CD14-positive monocyte (primary cell): ENCODE measurements around the gene GRIK3. TPM values are rescaled to one million over a fixed set of nuclear protein-coding genes. Genes with fewer than 3 reads are reported as not detected.

Source experiments
- DNase-seq, 3 donors: peaks; one replicate each; pipeline ENCODE4 v3.0.0-alpha.2; 2011 to 2022
- H2AFZ ChIP-seq: 2 replicates; pipeline ENCODE4 v1.6.0; 2012; ENCODE audit warnings: mild to moderate bottlenecking, low read depth, low read length, inconsistent platforms; ENCODE audit not compliant: insufficient read depth, poor library complexity, severe bottlenecking
- H3K27ac ChIP-seq, 2 donors: 1 replicate in 1 of 2; 2 replicates in 1 of 2; pipeline ENCODE4 v1.5.1; 2012 to 2013; ENCODE audit warnings: low read length in 2 of 2, control low read depth in 1 of 2, inconsistent platforms in 1 of 2, low read depth in 1 of 2, mild to moderate bottlenecking in 1 of 2
- H3K27me3 ChIP-seq, 2 donors: one replicate each; pipeline versions ENCODE4 v1.6.0 to v1.6.1; 2011 to 2013; ENCODE audit warnings: low read length in 2 of 2; ENCODE audit not compliant: control insufficient read depth in 2 of 2, insufficient read depth in 2 of 2
- H3K36me3 ChIP-seq, 2 donors: replicated peaks in 1 of 2; 1 replicate in 1 of 2; 2 replicates in 1 of 2; pipeline versions ENCODE4 v1.5.1 to v1.6.1; 2012 to 2013; ENCODE audit warnings: low read length in 2 of 2, control low read depth in 1 of 2, inconsistent platforms in 1 of 2, mild to moderate bottlenecking in 1 of 2; ENCODE audit not compliant: insufficient read depth in 2 of 2, control insufficient read depth in 1 of 2
- H3K4me1 ChIP-seq, 2 donors: 1 replicate in 1 of 2; 2 replicates in 1 of 2; pipeline versions ENCODE4 v1.5.1 to v1.6.1; 2012 to 2013; ENCODE audit warnings: low read length in 2 of 2, control low read depth in 1 of 2, inconsistent platforms in 1 of 2, mild to moderate bottlenecking in 1 of 2, moderate library complexity in 1 of 2; ENCODE audit not compliant: insufficient read depth in 2 of 2, control insufficient read depth in 1 of 2
- H3K4me2 ChIP-seq: replicated peaks from 2 replicates; pipeline ENCODE3; 2012; ENCODE audit warnings: low read length, moderate library complexity, mild to moderate bottlenecking; ENCODE audit not compliant: poor library complexity, severe bottlenecking; ENCODE audit errors: extremely low read depth
- H3K4me3 ChIP-seq, 3 experiments: fragments of 200-600 bp in 1 of 3; sonication (generic) in 1 of 3; replicated peaks in 1 of 3; 1 replicate in 2 of 3; 2 replicates in 1 of 3; pipeline ENCODE4 v1.5.1; 2011 to 2013; ENCODE audit warnings: low read length in 3 of 3, mild to moderate bottlenecking in 3 of 3, control low read depth in 2 of 3, low read depth in 2 of 3, inconsistent platforms in 1 of 3, moderate library complexity in 1 of 3
- H3K79me2 ChIP-seq: 2 replicates; pipeline ENCODE4 v1.6.0; 2012; ENCODE audit warnings: mild to moderate bottlenecking, control low read depth, inconsistent platforms, low read length, moderate library complexity; ENCODE audit not compliant: insufficient read depth
- H3K9ac ChIP-seq: 2 replicates; pipeline ENCODE4 v1.6.0; 2017; ENCODE audit warnings: low read length, mild to moderate bottlenecking; ENCODE audit not compliant: insufficient read depth, poor library complexity, severe bottlenecking
- H3K9me3 ChIP-seq, 2 donors: replicated peaks in 1 of 2; 1 replicate in 1 of 2; 2 replicates in 1 of 2; pipeline versions ENCODE4 v1.5.1 to v1.6.1; 2012 to 2013; ENCODE audit warnings: low read length in 2 of 2, control low read depth in 1 of 2; ENCODE audit not compliant: control insufficient read depth in 1 of 2, insufficient read depth in 1 of 2
- H4K20me1 ChIP-seq: 2 replicates; pipeline ENCODE4 v1.6.0; 2012; ENCODE audit warnings: mild to moderate bottlenecking, low read length, control low read depth, moderate library complexity; ENCODE audit not compliant: insufficient read depth
- H3K27ac Mint-ChIP-seq, 7 donors: one replicate each; pipeline ENCODE4 v1.8.0; 2020; ENCODE audit warnings: mild to moderate bottlenecking in 7 of 7, mixed read lengths in 7 of 7, moderate library complexity in 6 of 7, inconsistent platforms in 2 of 7
- H3K27me3 Mint-ChIP-seq, 3 donors: one replicate each; pipeline ENCODE4 v1.8.0; 2021 to 2022; ENCODE audit warnings: low read depth in 3 of 3, mild to moderate bottlenecking in 3 of 3, mixed read lengths in 3 of 3, moderate library complexity in 3 of 3, inconsistent platforms in 1 of 3
- H3K36me3 Mint-ChIP-seq, 2 donors: one replicate each; pipeline ENCODE4 v1.8.0; 2020; ENCODE audit warnings: mixed read lengths in 2 of 2, inconsistent platforms in 1 of 2, mild to moderate bottlenecking in 1 of 2
- H3K4me1 Mint-ChIP-seq: one replicate; pipeline ENCODE4 v1.8.0; 2020; ENCODE audit warnings: mild to moderate bottlenecking, mixed read lengths
- H3K4me3 Mint-ChIP-seq, 2 donors: one replicate each; pipeline ENCODE4 v1.8.0; 2020; ENCODE audit warnings: mild to moderate bottlenecking in 2 of 2, mixed read lengths in 2 of 2, moderate library complexity in 1 of 2
- H3K9me3 Mint-ChIP-seq, 7 donors: one replicate each; pipeline ENCODE4 v1.8.0; 2020 to 2022; ENCODE audit warnings: mixed read lengths in 7 of 7, mild to moderate bottlenecking in 6 of 7, moderate library complexity in 6 of 7, inconsistent platforms in 2 of 7
- WGBS: methylation state at CpG from one replicate; pipeline ENCODE4 v1.1.5; 2013; ENCODE audit warnings: missing lambda C conversion rate; ENCODE audit not compliant: insufficient coverage; 5-methylcytosine and 5-hydroxymethylcytosine counted together
- intact Hi-C, 2 donors: fragments of 100-400 bp; cut with micrococcal nuclease; formaldehyde crosslinking; loops; one replicate each; pipeline versions ENCODE4 v1.15.0 to v1.15.1; 2023
- polyA plus RNA-seq, 3 donors: library from polyadenylated mRNA; depleted of rRNA in 1 of 3; unstranded in 2 of 3; stranded (reverse) in 1 of 3; fragments of 300-500 nt in 2 of 3; fragments of >200 nt in 1 of 3; fragmentation: Illumina TruSeq in 2 of 3; gene quantifications; 1 replicate in 2 of 3; 2 replicates in 1 of 3; pipeline ENCODE4 v1.2.3, GENCODE V29; 2012 to 2021
- TF ChIP-seq, protein P1 (sequence below): fragments of 200-600 bp; IDR thresholded peaks from one replicate; pipeline ENCODE4 v1.8.0; 2022; ENCODE audit warnings: antibody characterized with exemption, mild to moderate bottlenecking

Gene GRIK3
- polyA plus RNA-seq, 3 donors = not detected

- Histone ChIP-seq H3K4me2 (no peak overlapping the region), H3K27me3 (no peaks in the 10 kb centered on the region), H4K20me1 (no peaks in the 10 kb centered on the region), H3K36me3 (no peaks in the 10 kb centered on the region), H3K4me1 (no peaks in the 10 kb centered on the region), H3K79me2 (no peaks in the 10 kb centered on the region), H3K4me3 (no peak overlapping the region), H3K9me3 (no peaks in the 10 kb centered on the region), H3K9ac (no peak overlapping the region), H2AFZ (no peak overlapping the region), H3K27ac (no peak overlapping the region)
- WGBS = 64% methylated on average over 1 of the region's 6 CpGs
- Mint-ChIP-seq H3K27ac (peak overlapping the region in 1 of 7 donors; percentile 50), H3K4me3 (peak overlapping the region in 1 of 2 donors; percentile 43), H3K27me3 (peaks cover 5 to 12% (median 10%) of the 10 kb centered on the region in 3 donors), H3K9me3 (no peaks in the 10 kb centered on the region), H3K4me1 (no peaks in the 10 kb centered on the region), H3K36me3 (no peaks in the 10 kb centered on the region)
- intact Hi-C loops = no loop called here
- TF ChIP-seq, protein P1, sequence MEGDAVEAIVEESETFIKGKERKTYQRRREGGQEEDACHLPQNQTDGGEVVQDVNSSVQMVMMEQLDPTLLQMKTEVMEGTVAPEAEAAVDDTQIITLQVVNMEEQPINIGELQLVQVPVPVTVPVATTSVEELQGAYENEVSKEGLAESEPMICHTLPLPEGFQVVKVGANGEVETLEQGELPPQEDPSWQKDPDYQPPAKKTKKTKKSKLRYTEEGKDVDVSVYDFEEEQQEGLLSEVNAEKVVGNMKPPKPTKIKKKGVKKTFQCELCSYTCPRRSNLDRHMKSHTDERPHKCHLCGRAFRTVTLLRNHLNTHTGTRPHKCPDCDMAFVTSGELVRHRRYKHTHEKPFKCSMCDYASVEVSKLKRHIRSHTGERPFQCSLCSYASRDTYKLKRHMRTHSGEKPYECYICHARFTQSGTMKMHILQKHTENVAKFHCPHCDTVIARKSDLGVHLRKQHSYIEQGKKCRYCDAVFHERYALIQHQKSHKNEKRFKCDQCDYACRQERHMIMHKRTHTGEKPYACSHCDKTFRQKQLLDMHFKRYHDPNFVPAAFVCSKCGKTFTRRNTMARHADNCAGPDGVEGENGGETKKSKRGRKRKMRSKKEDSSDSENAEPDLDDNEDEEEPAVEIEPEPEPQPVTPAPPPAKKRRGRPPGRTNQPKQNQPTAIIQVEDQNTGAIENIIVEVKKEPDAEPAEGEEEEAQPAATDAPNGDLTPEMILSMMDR = peak; percentile 58
- no peak for DNase-seq
Observed at GRCh38 chr1:36864182-36864822, 170.0 kb downstream of the GRIK3 start.

DNA sequence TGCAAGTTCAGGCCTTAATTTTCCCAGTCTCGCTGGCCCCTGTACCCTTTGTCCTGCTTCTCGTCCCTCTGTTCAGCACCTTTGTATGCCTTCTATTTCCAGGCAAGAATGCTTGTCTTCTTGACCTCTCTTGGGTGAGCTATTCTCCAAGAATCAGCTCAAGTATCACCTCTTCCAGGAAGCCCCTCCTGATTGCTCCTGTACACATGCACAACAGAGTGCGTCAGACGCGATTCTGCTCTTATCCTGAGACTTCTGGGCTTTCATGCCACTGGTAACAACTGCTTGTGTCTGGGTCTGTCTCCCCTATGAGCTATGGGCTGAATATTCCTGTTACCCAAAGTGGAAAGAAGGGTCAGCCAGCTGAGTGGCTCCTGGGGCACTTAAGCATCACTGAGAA lies 170.8 kb downstream of the GRIK3 start:
- Histone ChIP-seq H3K36me3 (no peaks in the 10 kb centered on the region), H3K79me2 (no peaks in the 10 kb centered on the region), H3K4me2 (no peak overlapping the region), H3K27ac (no peak overlapping the region), H3K4me1 (no peaks in the 10 kb centered on the region), H3K9ac (no peak overlapping the region), H3K9me3 (no peaks in the 10 kb centered on the region), H3K27me3 (no peaks in the 10 kb centered on the region), H4K20me1 (no peaks in the 10 kb centered on the region), H3K4me3 (no peak overlapping the region), H2AFZ (no peak overlapping the region)
- Mint-ChIP-seq H3K4me3 (no peak overlapping the region), H3K27ac (no peak overlapping the region), H3K36me3 (no peaks in the 10 kb centered on the region), H3K27me3 (peaks cover 7 to 12% (median 10%) of the 10 kb centered on the region in 3 donors), H3K4me1 (no peaks in the 10 kb centered on the region), H3K9me3 (no peaks in the 10 kb centered on the region)
- TF ChIP-seq, protein P1 = no peak
- intact Hi-C loops = no loop called here
- WGBS = 98% methylated on average over 5 of the region's 5 CpGs
- DNase-seq = no peak
